Hippocampal formation (tissue), 2 donors: ENCODE data around the gene CYP27C1.
"Not testable (repeated sequence)": the region's sequence is repeated elsewhere in the genome, so short reads cannot be mapped to it uniquely, and the experiment has no call there.

Experiments
- DNase-seq, 2 donors: peaks; one replicate each; lab custom pipeline; 2025; lab: John Stamatoyannopoulos, UW

The CYP27C1 gene, protein sequence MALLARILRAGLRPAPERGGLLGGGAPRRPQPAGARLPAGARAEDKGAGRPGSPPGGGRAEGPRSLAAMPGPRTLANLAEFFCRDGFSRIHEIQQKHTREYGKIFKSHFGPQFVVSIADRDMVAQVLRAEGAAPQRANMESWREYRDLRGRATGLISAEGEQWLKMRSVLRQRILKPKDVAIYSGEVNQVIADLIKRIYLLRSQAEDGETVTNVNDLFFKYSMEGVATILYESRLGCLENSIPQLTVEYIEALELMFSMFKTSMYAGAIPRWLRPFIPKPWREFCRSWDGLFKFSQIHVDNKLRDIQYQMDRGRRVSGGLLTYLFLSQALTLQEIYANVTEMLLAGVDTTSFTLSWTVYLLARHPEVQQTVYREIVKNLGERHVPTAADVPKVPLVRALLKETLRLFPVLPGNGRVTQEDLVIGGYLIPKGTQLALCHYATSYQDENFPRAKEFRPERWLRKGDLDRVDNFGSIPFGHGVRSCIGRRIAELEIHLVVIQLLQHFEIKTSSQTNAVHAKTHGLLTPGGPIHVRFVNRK

DNA sequence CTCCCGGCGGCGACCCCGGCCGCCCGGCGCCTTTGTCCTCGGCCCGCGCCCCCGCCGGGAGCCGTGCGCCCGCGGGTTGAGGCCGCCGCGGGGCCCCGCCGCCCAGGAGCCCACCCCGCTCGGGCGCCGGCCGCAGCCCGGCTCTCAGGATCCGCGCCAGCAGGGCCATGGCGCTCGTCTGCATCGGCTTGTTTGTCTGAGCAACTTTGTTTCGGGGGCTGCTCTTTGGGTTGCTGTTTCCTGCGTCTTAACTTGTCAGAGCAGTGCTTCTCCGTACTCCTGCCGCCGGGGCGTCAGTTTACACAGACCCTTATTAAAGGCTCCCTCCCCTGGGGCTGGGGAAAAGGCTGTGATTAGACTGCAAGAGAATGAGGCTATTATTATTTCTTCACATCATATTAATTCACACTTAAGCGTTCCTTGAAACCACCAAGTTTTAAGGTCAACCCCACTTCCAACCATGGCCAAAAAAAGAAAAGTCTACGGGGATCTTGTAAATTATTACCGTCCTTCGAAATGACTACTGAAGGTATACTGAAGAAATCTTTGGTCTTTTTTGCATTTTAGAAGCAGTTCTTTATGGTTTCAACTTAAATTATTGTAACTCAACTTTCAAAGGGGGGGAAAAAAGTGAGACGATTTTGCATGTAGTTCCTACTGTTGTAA is at the start of gene CYP27C1:
CYP27C1 (minus strand) TSS at position 198 of the 666 bp plus-strand sequence; CDS start at position 169, 29 bp downstream.
- no peak for DNase-seq

DNA sequence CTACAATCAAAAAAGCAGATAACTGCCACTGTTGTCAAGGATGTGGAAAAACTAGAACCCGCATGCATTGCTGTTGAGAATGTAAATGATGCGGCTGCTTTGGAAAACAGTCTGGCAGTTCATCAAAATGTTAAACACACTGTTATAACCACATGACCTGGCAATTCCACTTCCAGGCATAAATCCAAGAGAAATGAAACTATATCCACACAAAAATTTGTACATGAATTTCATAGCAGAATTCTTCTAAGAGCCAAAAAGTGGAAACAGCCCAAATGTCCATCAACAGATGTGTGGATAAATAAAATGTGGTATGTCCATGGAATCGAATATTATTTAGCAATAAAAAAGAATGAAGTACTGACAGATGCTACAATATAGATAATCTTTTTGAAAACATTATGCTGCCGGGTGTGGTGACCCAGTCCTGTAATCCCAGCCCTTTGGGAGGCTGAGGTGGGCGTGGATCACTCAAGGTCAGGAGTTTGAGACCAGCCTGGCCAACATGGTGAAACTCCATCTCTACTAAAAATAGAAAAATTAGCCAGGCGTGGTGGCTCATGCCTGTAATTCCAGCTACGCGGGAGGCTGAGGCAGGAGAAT is 41.8 kb upstream of the CYP27C1 start:
- no peak for DNase-seq

DNA sequence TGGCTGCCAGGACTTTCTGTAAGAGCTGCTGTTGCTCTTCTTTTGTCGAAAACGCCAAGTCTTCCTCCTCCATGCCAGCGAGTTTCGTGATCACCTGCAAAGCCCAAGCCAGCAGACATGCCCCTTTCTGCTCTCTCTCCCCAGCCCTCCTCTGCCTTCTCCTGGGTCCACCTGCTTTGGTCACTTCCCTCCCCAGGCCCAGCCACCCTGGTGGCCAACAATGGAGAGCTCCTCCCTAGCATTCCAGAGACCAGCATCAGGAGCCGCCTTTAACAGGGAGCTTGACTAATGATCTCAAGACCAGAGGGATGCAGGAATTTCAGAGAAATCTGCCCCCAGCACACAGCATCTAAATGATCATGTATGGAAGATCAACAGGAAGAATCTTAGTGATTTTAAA is 39.3 kb upstream of the CYP27C1 start:
- DNase-seq = no peak

DNA sequence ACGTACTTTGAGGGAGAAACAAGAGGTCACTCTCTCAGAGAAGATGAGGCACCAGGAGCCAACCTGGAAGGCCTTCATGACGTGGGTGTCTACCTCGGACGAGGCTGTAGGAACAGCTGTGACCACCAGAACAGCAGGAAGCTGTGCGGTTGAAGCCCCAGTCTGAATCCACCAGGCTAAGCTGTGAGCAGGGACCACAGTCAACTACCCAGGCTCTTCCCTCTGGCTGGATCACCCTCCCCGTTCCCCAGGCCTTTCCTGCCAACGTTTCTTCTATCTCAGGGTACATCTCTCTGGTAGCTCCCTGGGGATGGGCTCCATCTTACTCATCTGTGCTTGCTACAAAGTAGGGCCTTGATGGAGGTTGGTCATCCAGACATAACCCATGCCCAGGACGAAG is 36.8 kb upstream of the CYP27C1 start:
- no peak for DNase-seq

DNA sequence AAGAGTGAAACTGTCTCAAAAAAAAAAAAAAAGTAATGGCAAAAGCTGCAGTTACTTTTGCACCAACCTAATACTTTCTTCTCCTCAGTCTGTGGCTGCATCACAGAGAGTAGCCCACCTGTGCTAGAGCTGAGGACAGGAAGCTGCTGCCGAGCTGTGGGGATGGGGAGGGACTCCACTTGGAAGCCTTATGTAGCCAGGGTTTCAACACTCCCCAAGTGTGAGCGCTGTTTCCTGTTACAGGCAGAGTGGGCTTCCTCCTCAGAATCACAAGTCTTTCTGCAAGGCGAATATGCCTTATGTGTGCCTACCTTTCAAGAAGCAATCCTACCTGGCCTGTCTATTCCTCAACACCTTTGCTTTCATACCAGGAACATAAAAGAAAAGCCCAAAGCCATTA is 36.3 kb upstream of the CYP27C1 start:
- DNase-seq = no peak

DNA sequence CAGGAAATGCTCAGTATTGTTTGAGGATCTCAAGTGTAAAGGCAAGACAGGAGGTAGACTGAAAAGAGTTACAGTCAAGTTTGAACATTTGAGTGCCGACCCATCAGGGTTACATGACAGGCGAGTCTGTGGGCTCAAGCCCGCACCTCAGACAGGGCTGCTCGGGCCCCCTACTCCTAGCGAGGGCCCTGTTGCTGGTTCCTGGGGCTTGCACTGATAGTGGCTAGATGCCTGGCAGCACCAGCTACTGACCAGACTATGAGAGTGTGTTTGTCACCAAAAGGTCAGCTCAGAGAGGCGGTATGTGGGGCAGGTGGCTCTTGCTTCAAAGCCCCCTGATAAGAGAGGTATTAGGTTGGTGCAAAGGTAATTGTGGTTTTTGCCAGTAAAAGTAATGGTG is 35.6 kb upstream of the CYP27C1 start:
- no peak for DNase-seq

DNA sequence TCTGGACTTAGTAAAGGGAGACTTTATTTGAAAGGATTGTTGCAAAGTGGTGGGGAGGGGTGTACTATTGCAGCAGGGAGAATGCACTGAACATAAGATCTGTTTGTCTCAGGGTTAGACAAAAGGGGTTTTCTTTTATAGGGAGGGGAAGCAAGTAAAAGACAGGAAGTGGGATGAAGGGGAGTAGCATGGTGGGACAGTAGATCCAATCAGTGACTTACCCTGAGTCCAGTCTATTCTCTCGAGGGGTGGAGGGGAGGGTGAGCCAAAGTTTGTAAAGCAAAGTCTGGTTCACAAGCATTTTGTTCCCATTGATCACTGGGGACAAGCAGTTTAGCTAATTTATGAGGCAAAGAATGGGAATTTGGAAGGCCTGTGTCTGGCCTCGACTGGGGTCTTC is 35.0 kb upstream of the CYP27C1 start:
- no peak for DNase-seq

DNA sequence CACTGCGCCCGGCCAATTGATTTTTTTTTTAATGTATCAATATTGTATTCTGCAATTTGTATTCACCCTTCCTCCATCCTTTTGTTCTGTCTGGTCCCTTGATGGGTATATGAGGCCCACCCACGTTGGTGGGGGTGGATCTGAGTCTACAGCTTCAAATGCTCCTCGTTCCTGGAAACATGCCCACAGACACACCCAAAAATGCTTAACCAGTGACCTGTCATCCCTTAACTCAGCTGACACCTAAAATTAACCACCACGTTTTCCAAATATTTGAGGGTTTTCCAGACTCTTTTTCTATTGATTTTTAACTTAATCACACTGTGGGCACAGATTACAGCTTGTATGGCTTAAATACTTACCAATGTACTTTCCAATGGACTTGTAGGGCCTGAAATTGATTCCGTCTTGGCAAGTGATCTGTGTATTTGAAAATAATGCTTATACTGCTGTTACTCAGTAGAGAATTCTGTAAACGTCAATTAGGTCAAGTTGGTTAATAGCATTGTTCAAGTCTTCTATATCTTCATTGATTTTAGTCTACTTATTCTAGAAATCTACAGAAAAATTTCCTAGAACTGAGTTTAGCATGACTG is 34.4 kb upstream of the CYP27C1 start:
- no peak for DNase-seq

DNA sequence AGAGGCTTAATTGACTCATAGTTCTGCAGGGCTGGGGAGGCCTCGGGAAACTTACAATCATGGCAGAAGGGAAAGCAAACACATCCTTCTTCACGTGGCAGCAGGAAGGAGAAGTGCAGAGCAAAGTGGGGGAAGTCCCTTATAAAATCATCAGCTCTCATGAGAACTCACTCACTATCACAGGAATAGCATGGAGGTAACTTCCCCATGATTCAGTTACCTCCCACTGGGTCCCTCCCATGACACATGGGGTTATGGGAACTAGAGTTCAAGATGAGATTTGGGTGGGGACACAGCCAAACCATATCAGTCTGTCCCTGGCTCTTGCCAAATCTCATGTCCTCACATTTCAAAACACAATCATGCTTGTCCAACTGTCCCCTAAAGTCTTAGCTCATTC is 21.1 kb upstream of the CYP27C1 start:
- not testable (repeated sequence) for DNase-seq

DNA sequence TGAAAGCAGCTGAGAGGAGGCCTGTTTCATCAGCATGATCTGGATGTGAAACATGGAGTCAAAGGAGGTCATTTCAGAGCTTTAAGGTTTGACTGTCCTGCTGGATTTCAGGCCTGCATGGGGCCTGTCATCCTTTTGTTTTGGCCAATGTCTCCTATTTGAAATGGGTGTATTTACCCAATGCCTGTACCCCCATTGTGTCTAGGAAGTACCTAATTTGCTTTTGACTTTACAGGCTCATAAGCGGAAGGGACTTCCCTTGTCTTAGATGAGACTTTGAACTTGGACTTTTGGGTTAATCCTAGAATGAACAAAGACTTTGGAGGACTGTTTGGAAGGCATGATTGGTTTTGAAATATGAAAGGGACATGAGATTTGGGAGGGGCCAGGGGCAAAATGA is 19.3 kb upstream of the CYP27C1 start:
- no peak for DNase-seq

DNA sequence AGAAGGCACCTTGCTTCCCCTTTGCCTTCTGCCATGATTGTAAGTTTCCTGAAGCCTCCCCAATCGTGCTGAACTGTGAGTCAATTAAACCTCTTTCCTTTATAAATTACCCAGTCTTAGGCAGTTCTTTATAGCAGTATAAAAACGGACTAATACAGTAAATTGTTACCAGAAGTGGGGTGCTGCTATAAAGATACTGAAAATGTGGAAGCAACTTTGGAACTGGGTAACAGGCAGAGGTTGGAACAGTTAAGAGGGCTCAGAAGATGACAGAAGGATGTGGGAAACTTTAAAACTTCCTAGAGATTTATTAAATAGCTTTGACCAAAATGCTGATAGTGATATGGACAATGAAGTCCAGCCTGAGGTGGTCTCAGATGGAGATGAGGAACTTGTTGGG is 17.7 kb upstream of the CYP27C1 start:
- not testable (repeated sequence) for DNase-seq

DNA sequence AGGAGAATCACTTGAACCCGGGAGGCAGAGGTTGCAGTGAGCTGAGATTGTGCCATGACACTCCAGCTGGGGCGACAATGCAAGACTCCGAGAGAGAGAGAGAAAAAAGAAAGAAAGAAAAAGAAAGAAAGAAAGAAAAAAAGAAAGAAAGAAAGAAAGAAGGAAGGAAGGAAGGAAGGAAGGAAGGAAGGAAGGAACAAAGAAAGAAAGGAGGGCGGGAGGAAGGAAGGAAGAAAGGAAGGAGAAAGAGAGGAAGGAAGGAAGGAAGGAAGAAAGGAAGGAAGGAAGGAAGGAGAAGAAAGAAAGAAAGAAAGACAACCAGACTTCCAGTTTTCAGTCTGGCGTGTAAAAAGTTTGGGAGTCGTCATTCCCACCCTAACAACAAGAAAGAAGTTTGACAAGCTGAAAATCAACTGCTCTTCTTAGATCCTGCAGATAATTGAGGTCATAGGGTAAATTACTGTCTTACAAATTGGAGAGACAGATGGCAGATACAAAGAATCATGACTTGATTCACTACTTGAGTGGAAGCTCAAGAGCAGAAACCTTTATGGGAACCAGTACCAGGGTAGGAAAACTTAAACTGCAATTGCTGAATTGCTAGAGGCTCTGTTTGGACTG is 15.1 kb upstream of the CYP27C1 start:
- no peak for DNase-seq

DNA sequence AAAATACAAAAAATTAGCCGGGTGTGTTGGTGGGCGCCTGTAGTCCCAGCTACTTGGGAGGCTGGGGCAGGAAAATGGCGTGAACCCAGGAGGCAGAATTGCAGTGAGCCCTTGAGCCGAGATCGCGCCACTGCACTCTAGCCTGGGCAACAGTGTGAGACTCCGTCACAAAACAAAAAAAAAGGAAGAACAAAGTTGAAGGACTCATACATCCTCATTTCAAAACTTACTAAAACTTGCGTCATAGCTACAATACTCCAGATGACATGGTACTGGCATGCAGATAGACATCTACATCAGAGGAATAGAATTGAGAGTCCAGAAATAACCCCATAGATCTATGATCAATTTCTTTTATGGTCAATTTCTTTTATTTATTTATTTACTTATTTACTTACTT is 13.6 kb upstream of the CYP27C1 start:
- DNase-seq = no peak

DNA sequence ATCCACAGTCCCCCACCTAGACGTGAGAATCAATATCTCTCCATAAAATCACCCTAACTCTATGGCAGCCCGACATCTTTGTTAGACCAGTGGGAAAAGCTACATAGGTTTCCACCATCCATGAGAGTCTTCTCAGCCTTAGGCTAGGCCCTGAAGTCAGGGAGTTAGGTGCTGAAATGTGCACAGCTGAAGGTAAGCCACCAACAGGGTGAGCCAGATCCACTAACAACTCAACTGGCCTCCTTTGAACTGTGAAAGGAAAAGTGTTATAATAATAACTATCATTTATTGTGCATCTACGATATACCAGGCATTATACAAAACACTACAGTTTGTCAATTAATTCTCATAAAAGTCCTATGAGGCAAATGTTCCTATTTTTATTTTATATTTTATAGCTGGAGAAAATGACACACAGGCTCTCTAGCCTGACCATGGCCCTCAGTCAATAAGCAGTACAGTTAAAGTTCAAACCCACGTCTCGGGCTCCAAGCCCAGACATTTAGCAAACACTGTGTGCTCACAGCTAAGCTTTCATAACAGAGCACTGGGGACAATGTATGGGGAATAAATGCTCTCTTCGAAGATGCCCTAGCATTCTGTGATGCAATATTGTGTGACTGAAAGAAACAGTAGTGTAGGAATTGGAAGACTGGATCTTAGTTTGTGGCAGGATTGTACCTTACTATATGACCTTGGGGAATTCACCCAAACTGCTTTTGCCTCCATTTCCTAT is 11.2 kb upstream of the CYP27C1 start:
- no peak for DNase-seq

DNA sequence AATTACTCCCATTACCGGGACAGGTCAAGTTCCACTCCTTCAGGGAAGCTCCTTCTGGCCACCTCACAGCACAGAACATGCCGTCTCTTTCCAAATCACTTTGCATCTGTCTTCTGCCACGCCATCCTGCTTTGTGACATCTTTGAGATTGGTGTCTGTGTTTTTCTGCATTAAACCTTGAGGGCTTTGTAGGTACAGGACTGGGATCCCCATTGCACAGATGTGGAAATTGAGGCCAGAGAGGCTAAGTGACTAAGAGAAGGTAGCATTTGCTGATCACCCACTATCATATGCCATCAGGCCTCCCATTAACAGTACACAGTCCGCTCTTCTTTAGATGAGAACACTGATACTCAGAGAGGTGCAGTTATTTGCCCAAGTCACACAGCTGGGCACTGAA is 9.5 kb upstream of the CYP27C1 start:
- DNase-seq = no peak

DNA sequence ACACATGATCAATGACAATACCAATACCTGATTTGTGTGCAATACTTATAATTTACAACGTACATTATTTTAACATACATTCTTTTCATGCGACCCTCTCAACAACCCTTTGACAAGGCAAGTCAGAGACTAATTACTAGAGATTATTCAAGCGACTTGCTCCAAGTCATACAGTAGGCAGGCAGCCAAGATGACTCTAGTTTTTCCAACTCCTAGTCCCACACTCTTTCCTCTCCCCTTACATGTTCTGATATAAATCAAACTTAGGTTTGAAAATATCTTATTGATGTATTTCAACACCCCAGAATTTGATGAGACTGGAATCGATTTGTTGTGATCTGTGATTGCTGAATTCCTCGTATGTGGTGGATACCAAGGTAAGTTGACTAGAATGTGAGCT is 8.0 kb upstream of the CYP27C1 start:
- DNase-seq = no peak

DNA sequence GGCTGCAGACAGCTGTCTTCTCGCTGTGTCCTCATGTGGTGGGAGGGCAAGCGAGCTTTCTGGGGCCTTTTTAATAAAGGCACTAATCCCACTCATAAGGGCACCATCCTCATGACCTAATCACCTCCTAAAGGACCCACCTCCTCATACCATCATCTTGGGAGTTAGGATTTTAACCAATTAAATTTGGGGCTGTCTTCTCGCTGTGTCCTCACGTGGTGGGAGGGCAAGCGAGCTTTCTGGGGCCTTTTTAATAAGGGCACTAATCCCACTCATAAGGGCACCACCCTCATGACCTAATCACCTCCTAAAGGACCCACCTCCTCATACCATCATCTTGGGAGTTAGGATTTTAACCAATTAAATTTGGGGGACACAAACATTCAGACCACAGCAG is 7.2 kb upstream of the CYP27C1 start:
- not testable (repeated sequence) for DNase-seq

DNA sequence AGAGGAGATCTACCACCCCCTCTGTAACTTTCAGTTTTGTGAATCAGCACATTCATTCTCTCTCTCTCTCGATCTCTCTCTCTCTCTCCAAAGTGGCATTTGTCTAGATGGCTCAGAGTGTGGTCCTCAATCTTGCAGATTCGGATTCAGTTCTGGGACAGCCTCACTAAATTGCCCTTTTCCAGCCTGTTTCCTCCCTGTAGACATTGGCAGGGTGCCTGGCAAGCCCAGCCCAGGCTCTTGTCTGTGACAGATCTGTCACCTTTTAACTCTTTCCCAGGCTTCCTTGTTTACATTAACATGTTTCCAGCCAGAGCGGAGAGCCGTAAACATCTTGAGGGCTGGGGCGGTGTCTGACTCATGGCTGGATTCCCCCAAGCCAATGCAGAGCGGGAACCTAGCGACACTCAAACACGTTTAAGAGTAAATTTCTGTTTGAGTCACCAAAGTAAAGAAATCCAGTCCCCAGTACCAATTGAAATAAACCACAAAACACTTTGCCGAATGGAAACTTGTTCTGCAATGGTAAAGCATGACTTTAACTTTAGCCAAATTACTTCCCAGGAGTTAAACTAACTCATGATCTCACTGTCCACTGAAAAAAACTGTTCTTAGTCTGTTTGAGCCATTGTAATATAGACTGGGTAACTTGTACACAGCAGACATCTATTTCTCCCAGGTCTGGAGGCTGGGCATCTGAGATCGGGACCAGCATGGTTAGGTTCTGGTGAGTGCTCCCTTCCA is 6.6 kb upstream of the CYP27C1 start:
- no peak for DNase-seq

DNA sequence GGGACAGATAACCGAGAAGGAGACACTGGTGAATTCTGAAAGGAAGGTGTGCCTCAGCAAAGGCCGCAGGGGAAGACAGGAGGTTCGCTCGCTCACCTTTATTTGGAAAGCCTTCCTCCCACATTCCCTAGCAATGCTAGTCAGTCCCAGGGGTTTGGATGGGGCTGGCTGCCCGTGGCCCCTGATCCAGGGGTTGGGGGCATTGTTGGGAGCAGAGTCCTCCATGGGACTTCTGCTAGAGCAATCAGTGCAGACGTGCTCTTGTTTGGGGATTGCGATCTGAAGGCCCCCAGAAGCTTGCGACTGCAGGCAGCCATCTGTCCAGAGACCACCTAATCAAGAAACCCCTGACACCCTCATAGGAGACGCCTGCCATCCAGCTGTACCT is 6.0 kb upstream of the CYP27C1 start:
- DNase-seq = no peak

DNA sequence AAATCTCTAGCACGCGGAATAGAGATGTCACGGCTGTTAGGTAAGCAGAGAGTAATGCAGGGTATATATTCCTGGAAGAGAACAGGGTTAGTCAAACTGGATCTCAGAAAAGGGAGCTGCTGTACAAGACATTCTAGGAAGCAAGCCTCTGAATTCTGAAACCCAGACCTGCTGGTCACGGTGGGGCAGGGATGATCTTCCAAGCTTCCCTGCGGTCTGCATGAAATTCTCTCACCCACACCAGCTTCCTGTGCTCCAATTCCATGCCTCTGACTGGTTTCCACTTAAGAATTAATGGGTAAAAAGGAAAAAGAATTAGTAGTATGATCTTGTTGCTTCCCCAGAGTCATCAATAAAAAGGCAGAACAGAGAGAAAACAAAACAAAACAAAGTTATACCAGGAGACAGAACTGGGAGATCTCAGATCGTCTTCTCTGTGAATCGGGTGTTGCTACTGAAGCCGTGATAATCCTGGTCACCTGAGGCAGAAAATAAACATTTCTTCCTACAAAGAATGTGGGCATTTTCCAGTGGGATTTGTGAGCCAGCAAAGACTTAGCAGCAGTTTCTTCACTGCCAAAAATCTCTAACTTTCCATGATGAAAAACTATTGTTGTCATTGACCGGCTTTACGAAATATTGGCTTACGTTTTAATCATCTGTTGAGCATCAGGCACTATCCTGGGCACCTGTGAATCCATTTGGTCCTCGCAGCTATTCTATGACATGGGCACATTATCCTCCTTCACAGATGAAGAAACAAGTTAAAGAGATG is 5.3 kb upstream of the CYP27C1 start:
- no peak for DNase-seq
